Caco-2 (cell line): ENCODE data around the gene ATL2. TPM values are rescaled to one million over a fixed set of nuclear protein-coding genes. Genes with fewer than 3 reads are reported as not detected.

Source experiments
- BruUV-seq: library from RNA; stranded (reverse); fragments of 400-500 nt; replicated peaks from 2 replicates; lab custom pipeline; 2021; lab: Mats Ljungman, UMichigan
- CTCF ChIA-PET: fragments of 300-600 bp; sonication (Branson Sonifier 250); formaldehyde crosslinking; loops from one replicate; lab custom pipeline; 2022; ENCODE audit warnings: antibody characterized with exemption; lab: Charles Lee
- POLR2A ChIA-PET: fragments of 300-600 bp; sonication (Branson Sonifier 250); formaldehyde crosslinking; loops from one replicate; lab custom pipeline; 2022; ENCODE audit warnings: antibody characterized with exemption; lab: Charles Lee
- DNase-seq, 2 experiments: peaks; one replicate each; pipeline versions ENCODE4 v3.0.0 to v3.0.0-alpha.2; 2020 to 2022
- H3K27me3 ChIP-seq: replicated peaks from 2 replicates; pipeline ENCODE4 v1.6.0; 2011; ENCODE audit warnings: low read length; ENCODE audit not compliant: control insufficient read depth, insufficient read depth
- H3K36me3 ChIP-seq: 2 replicates; pipeline ENCODE4 v1.5.1; 2011; ENCODE audit warnings: low read length; ENCODE audit not compliant: control insufficient read depth, insufficient read depth
- H3K4me1 ChIP-seq: fragments of 250-450 bp; sonication (Bioruptor Pico); 2 replicates; pipeline ENCODE4 v1.5.1; 2020; ENCODE audit warnings: mild to moderate bottlenecking
- H3K4me3 ChIP-seq: 2 replicates; pipeline ENCODE4 v1.5.1; 2011; ENCODE audit warnings: low read depth, mild to moderate bottlenecking, control low read depth, low read length
- H3K9me3 ChIP-seq: fragments of 250-450 bp; sonication (Bioruptor Pico); 2 replicates; pipeline ENCODE4 v1.5.1; 2020; ENCODE audit warnings: mild to moderate bottlenecking, moderate library complexity
- H3K27ac Mint-ChIP-seq: one replicate; pipeline ENCODE4 v1.8.0; 2022; ENCODE audit warnings: mixed read lengths; ENCODE audit not compliant: unreplicated experiment
- H3K27me3 Mint-ChIP-seq: one replicate; pipeline ENCODE4 v1.8.0; 2022; ENCODE audit warnings: mixed read lengths; ENCODE audit not compliant: insufficient read depth, unreplicated experiment
- H3K36me3 Mint-ChIP-seq: one replicate; pipeline ENCODE4 v1.8.0; 2022; ENCODE audit warnings: mild to moderate bottlenecking, mixed read lengths; ENCODE audit not compliant: insufficient read depth, unreplicated experiment
- H3K4me1 Mint-ChIP-seq: one replicate; pipeline ENCODE4 v1.8.0; 2022; ENCODE audit warnings: low read depth, mixed read lengths; ENCODE audit not compliant: unreplicated experiment
- H3K4me3 Mint-ChIP-seq: one replicate; pipeline ENCODE4 v1.8.0; 2022; ENCODE audit warnings: mild to moderate bottlenecking, moderate library complexity, mixed read lengths; ENCODE audit not compliant: unreplicated experiment
- H3K9me3 Mint-ChIP-seq: one replicate; pipeline ENCODE4 v1.8.0; 2022; ENCODE audit warnings: mixed read lengths; ENCODE audit not compliant: unreplicated experiment
- CTCF ChIP-seq, 2 experiments: fragments of 200-600 bp in 1 of 2; IDR thresholded peaks; 1 replicate in 1 of 2; 2 replicates in 1 of 2; pipeline versions ENCODE4 v1.5.1 to v1.8.0; 2011 to 2022; ENCODE audit warnings: antibody characterized with exemption in 1 of 2, control low read depth in 1 of 2, inconsistent platforms in 1 of 2, low read depth in 1 of 2, low read length in 1 of 2, mild to moderate bottlenecking in 1 of 2, moderate library complexity in 1 of 2; ENCODE audit not compliant: insufficient read depth in 1 of 2, severe bottlenecking in 1 of 2, unreplicated experiment in 1 of 2
- intact Hi-C: fragments of 100-400 bp; cut with micrococcal nuclease; formaldehyde crosslinking; loops from one replicate; pipeline ENCODE4 v1.10.0; 2022; ENCODE audit not compliant: unreplicated experiment
- total RNA-seq: library from RNA; stranded (reverse); gene quantifications from 2 replicates; pipeline ENCODE4 v1.2.3, GENCODE V29; 2022

ATL2 gene
- total RNA-seq, 1 experiment from 2014 or later: 107 TPM

GRCh38 chr2:38268001-38268400 is 109.1 kb downstream of the ATL2 start:
- TF ChIP-seq CTCF (IDR thresholded peaks at IDR 0.05; ENCODE audit: insufficient read depth in 1 of 2, low read depth in 1 of 2, low read length in 1 of 2, severe bottlenecking in 1 of 2, unreplicated experiment in 1 of 2): no peak
- Mint-ChIP-seq H3K9me3 (no peaks in the 10 kb centered on the region), H3K36me3 (no peaks in the 10 kb centered on the region), H3K4me3 (no peak overlapping the region), H3K27ac (no peak overlapping the region), H3K4me1 (peaks cover 2% of the 10 kb centered on the region), H3K27me3 (no peaks in the 10 kb centered on the region)
- ChIA-PET CTCF (no interaction called here), POLR2A (no interaction called here)
- Histone ChIP-seq H3K36me3 (no peaks in the 10 kb centered on the region), H3K4me1 (no peaks in the 10 kb centered on the region), H3K4me3 (no peak overlapping the region), H3K9me3 (no peaks in the 10 kb centered on the region), H3K27me3 (no peaks in the 10 kb centered on the region)
- no peak for DNase-seq
- intact Hi-C loops: no loop called here
- BruUV-seq: no TSS peak

- no peak for DNase-seq
- H3K4me1 Mint-ChIP-seq: no peaks in the 10 kb centered on the region
- BruUV-seq: no TSS peak
- Histone ChIP-seq H3K27me3 (no peaks in the 10 kb centered on the region), H3K36me3 (no peaks in the 10 kb centered on the region), H3K4me3 (no peak overlapping the region), H3K4me1 (no peaks in the 10 kb centered on the region), H3K9me3 (no peaks in the 10 kb centered on the region)
- ChIA-PET CTCF (no interaction called here), POLR2A (no interaction called here)
- no peak for TF ChIP-seq CTCF (IDR thresholded peaks at IDR 0.05; ENCODE audit: insufficient read depth in 1 of 2, low read depth in 1 of 2, low read length in 1 of 2, severe bottlenecking in 1 of 2, unreplicated experiment in 1 of 2)
- H3K36me3 Mint-ChIP-seq: no peaks in the 10 kb centered on the region
- no peak overlapping the region for H3K27ac Mint-ChIP-seq
- H3K4me3 Mint-ChIP-seq: no peak overlapping the region
- H3K9me3 Mint-ChIP-seq: no peaks in the 10 kb centered on the region
- no peaks in the 10 kb centered on the region for H3K27me3 Mint-ChIP-seq
- intact Hi-C loops: no loop called here
These were observed 109.7 kb downstream of the ATL2 start for GRCh38 chr2:38267270-38267925.

GRCh38 chr2:38266382-38267061 is 110.6 kb downstream of the ATL2 start:
- no peaks in the 10 kb centered on the region for H3K4me1 Mint-ChIP-seq
- Histone ChIP-seq H3K9me3 (no peaks in the 10 kb centered on the region), H3K27me3 (no peaks in the 10 kb centered on the region), H3K4me3 (no peak overlapping the region), H3K36me3 (no peaks in the 10 kb centered on the region), H3K4me1 (no peaks in the 10 kb centered on the region)
- DNase-seq: no peak
- H3K4me3 Mint-ChIP-seq: no peak overlapping the region
- ChIA-PET CTCF (no interaction called here), POLR2A (no interaction called here)
- no TSS peak for BruUV-seq
- no peak overlapping the region for H3K27ac Mint-ChIP-seq
- no peaks in the 10 kb centered on the region for H3K9me3 Mint-ChIP-seq
- H3K27me3 Mint-ChIP-seq: no peaks in the 10 kb centered on the region
- TF ChIP-seq CTCF (IDR thresholded peaks at IDR 0.05; ENCODE audit: insufficient read depth in 1 of 2, low read depth in 1 of 2, low read length in 1 of 2, severe bottlenecking in 1 of 2, unreplicated experiment in 1 of 2): no peak
- intact Hi-C loops: no loop called here
- no peaks in the 10 kb centered on the region for H3K36me3 Mint-ChIP-seq
